ENCODE measurements around the gene TFAP2C. TPM values are rescaled to one million over a fixed set of nuclear protein-coding genes. Genes with fewer than 3 reads are reported as not detected.

The TFAP2C gene
- total RNA-seq, 4 donors from 2014 or later, result 0.16 to 4.1 (median 2.2) TPM

GRCh38 chr20:56584916-56585315, 44.2 kb upstream of the TFAP2C start:
- H3K4me3 ChIP-seq, result no peak overlapping the region
- no peaks in the 10 kb centered on the region for H3K36me3 ChIP-seq
- H3K27ac ChIP-seq, result no peak overlapping the region
- WGBS, 2 donors (ENCODE audit: low coverage in 1 of 2), result 59 to 64% methylated on average over 2 to 5 of the region's 5 CpGs
- no peaks in the 10 kb centered on the region for H3K9me3 ChIP-seq
- ATAC-seq, result no peak
- H3K27me3 ChIP-seq, result peaks cover 22% of the 10 kb centered on the region
- TF ChIP-seq, protein P1, sequence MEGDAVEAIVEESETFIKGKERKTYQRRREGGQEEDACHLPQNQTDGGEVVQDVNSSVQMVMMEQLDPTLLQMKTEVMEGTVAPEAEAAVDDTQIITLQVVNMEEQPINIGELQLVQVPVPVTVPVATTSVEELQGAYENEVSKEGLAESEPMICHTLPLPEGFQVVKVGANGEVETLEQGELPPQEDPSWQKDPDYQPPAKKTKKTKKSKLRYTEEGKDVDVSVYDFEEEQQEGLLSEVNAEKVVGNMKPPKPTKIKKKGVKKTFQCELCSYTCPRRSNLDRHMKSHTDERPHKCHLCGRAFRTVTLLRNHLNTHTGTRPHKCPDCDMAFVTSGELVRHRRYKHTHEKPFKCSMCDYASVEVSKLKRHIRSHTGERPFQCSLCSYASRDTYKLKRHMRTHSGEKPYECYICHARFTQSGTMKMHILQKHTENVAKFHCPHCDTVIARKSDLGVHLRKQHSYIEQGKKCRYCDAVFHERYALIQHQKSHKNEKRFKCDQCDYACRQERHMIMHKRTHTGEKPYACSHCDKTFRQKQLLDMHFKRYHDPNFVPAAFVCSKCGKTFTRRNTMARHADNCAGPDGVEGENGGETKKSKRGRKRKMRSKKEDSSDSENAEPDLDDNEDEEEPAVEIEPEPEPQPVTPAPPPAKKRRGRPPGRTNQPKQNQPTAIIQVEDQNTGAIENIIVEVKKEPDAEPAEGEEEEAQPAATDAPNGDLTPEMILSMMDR (IDR thresholded peaks at IDR 0.05), result no peak
- TF ChIP-seq EP300 (IDR thresholded peaks at IDR 0.05) (no peak), POLR2A (IDR thresholded peaks at IDR 0.05) (no peak), POLR2AphosphoS5 (IDR thresholded peaks at IDR 0.05) (no peak)
- no peaks in the 10 kb centered on the region for H3K4me1 ChIP-seq

DNA sequence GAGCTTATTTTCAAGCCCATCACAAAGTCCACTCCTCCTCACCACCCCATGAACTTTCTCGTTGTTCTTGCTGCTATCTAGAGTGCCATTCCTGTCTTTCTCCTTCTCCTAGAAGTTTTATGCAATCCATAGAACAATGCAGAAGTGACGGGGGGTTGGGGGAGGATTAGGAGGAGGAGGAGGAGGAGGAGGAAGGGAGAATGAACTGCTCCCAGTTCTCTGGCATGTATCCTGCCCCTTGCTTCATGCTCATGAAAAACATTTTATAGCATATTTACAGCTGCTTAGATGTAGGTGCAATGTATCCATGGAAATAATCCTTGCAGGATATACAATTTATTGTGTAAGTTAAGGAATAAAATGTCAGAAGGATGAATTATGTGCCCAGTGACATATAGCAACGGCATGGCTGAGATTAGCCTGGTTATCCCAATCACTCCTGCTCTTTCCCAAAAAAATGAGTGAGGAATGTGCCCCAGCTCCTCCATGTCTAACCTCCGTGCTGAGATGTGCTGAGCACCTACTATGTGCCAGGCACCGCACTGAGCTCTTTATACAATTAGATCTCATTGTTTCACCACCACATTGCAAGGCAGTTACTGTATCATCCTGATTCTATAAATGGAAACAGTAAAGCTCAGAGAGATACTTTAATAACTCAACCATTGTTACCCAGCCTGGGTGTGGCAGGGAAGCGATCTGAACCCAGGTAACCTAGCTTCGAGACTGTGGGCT, 41.6 kb upstream of the TFAP2C start:
- Histone ChIP-seq H3K4me1 (no peaks in the 10 kb centered on the region), H3K27ac (no peak overlapping the region), H3K4me3 (no peak overlapping the region), H3K27me3 (peaks cover 14% of the 10 kb centered on the region), H3K9me3 (no peaks in the 10 kb centered on the region), H3K36me3 (no peaks in the 10 kb centered on the region)
- TF ChIP-seq, protein P1 (IDR thresholded peaks at IDR 0.05), result no peak
- TF ChIP-seq EP300 (IDR thresholded peaks at IDR 0.05), result no peak
- TF ChIP-seq POLR2AphosphoS5 (IDR thresholded peaks at IDR 0.05), result no peak
- no peak for TF ChIP-seq POLR2A (IDR thresholded peaks at IDR 0.05)
- ATAC-seq, result no peak
- WGBS, 2 donors (ENCODE audit: low coverage in 1 of 2), result 34 to 43% methylated on average over 6 to 7 of the region's 7 CpGs

GRCh38 chr20:56588996-56589395, 40.1 kb upstream of the TFAP2C start:
- WGBS, 2 donors (ENCODE audit: low coverage in 1 of 2), result 75 to 83% methylated on average over 3 of the region's 3 CpGs
- Histone ChIP-seq H3K9me3 (no peaks in the 10 kb centered on the region), H3K36me3 (no peaks in the 10 kb centered on the region), H3K27ac (no peak overlapping the region), H3K4me1 (no peaks in the 10 kb centered on the region), H3K4me3 (no peak overlapping the region), H3K27me3 (peaks cover 6% of the 10 kb centered on the region)
- no peak for TF ChIP-seq POLR2A (IDR thresholded peaks at IDR 0.05)
- TF ChIP-seq EP300 (IDR thresholded peaks at IDR 0.05), result no peak
- TF ChIP-seq POLR2AphosphoS5 (IDR thresholded peaks at IDR 0.05), result no peak
- TF ChIP-seq, protein P1 (IDR thresholded peaks at IDR 0.05), result no peak
- no peak for ATAC-seq

GRCh38 chr20:56589633-56590032, 39.5 kb upstream of the TFAP2C start:
- Histone ChIP-seq H3K36me3 (no peaks in the 10 kb centered on the region), H3K4me1 (no peaks in the 10 kb centered on the region), H3K27me3 (peaks cover 10% of the 10 kb centered on the region), H3K9me3 (no peaks in the 10 kb centered on the region), H3K4me3 (no peak overlapping the region), H3K27ac (no peak overlapping the region)
- no peak for ATAC-seq
- 79 to 84% methylated on average over 4 to 5 of the region's 5 CpGs for WGBS, 2 donors (ENCODE audit: low coverage in 1 of 2)
- TF ChIP-seq, protein P1 (IDR thresholded peaks at IDR 0.05), result no peak
- no peak for TF ChIP-seq EP300 (IDR thresholded peaks at IDR 0.05)

GRCh38 chr20:56590888-56591287, 38.2 kb upstream of the TFAP2C start:
- 28 to 60% methylated on average over 5 of the region's 6 CpGs for WGBS, 2 donors (ENCODE audit: low coverage in 1 of 2)
- no peaks in the 10 kb centered on the region for H3K9me3 ChIP-seq

More at GRCh38 chr20:56590888-56591287, 38.2 kb upstream of the TFAP2C start:
- Histone ChIP-seq H3K27me3 (peaks cover 15% of the 10 kb centered on the region), H3K27ac (no peak overlapping the region), H3K36me3 (no peaks in the 10 kb centered on the region), H3K4me1 (no peaks in the 10 kb centered on the region), H3K4me3 (no peak overlapping the region)
- TF ChIP-seq, protein P1 (IDR thresholded peaks at IDR 0.05), result no peak
- TF ChIP-seq POLR2A (IDR thresholded peaks at IDR 0.05) (no peak), POLR2AphosphoS5 (IDR thresholded peaks at IDR 0.05) (no peak), EP300 (IDR thresholded peaks at IDR 0.05) (no peak)
- no peak for ATAC-seq
